Neural crest cell (in vitro differentiated cells): ENCODE results near the gene FASLG. TPM values are rescaled to one million over a fixed set of nuclear protein-coding genes. Genes with fewer than 3 reads are reported as not detected.
A peak's percentile ranks its signal among the peaks of the same experiment; 100 is the strongest.

Experiments used
- DNase-seq: peaks from one replicate; pipeline ENCODE4 v3.0.0; 2021; ENCODE audit warnings: low read depth, mixed read lengths, low spot score
- H3K27ac Mint-ChIP-seq: one replicate; pipeline ENCODE4 v1.8.0; 2021; ENCODE audit warnings: mild to moderate bottlenecking, mixed read lengths; ENCODE audit not compliant: unreplicated experiment
- H3K27me3 Mint-ChIP-seq: 2 replicates; pipeline ENCODE4 v1.8.0; 2021; ENCODE audit warnings: low read depth, mild to moderate bottlenecking, mixed read lengths
- H3K36me3 Mint-ChIP-seq: 2 replicates; pipeline ENCODE4 v1.8.0; 2021; ENCODE audit warnings: low read depth, mild to moderate bottlenecking, mixed read lengths
- H3K4me1 Mint-ChIP-seq: 2 replicates; pipeline ENCODE4 v1.8.0; 2021; ENCODE audit warnings: mixed read lengths
- H3K4me3 Mint-ChIP-seq: one replicate; pipeline ENCODE4 v1.8.0; 2021; ENCODE audit warnings: mild to moderate bottlenecking, mixed read lengths
- H3K9me3 Mint-ChIP-seq: 2 replicates; pipeline ENCODE4 v1.8.0; 2021; ENCODE audit warnings: mixed read lengths
- CTCF ChIP-seq: fragments of 200-600 bp; sonication (generic); conservative IDR thresholded peaks from 2 replicates; pipeline ENCODE4 v1.5.0; 2021; ENCODE audit warnings: antibody characterized with exemption, mild to moderate bottlenecking
- total RNA-seq: library from RNA; stranded (reverse); gene quantifications from 2 replicates; pipeline ENCODE4 v1.2.1, GENCODE V29; 2021

FASLG gene
- total RNA-seq, 1 donor from 2014 or later = not detected

GRCh38 chr1:172697534-172698002, 38.7 kb downstream of the FASLG start:
- Mint-ChIP-seq H3K27me3 (no peaks in the 10 kb centered on the region), H3K27ac (no peak overlapping the region), H3K4me1 (peaks cover 22% of the 10 kb centered on the region), H3K9me3 (peaks cover 6% of the 10 kb centered on the region), H3K4me3 (no peak overlapping the region), H3K36me3 (no peaks in the 10 kb centered on the region)
- no peak for TF ChIP-seq CTCF
- no peak for DNase-seq

- no peaks in the 10 kb centered on the region for H3K36me3 Mint-ChIP-seq
Observed at GRCh38 chr1:172698224-172698623, 39.3 kb downstream of the FASLG start.

GRCh38 chr1:172699111-172699510, 40.2 kb downstream of the FASLG start:
- Mint-ChIP-seq H3K27ac (peak overlapping the region; percentile 53), H3K36me3 (no peaks in the 10 kb centered on the region), H3K27me3 (no peaks in the 10 kb centered on the region), H3K4me3 (no peak overlapping the region), H3K4me1 (peaks cover 22% of the 10 kb centered on the region), H3K9me3 (no peaks in the 10 kb centered on the region)
- no peak for DNase-seq
- TF ChIP-seq CTCF = no peak

More at GRCh38 chr1:172698224-172698623, 39.3 kb downstream of the FASLG start:
- H3K27me3 Mint-ChIP-seq = no peaks in the 10 kb centered on the region
- H3K4me3 Mint-ChIP-seq = no peak overlapping the region
- no peak overlapping the region for H3K27ac Mint-ChIP-seq
- peaks cover 22% of the 10 kb centered on the region for H3K4me1 Mint-ChIP-seq
- no peaks in the 10 kb centered on the region for H3K9me3 Mint-ChIP-seq
- no peak for DNase-seq
- no peak for TF ChIP-seq CTCF

- Mint-ChIP-seq H3K27me3 (no peaks in the 10 kb centered on the region), H3K4me3 (no peak overlapping the region), H3K36me3 (no peaks in the 10 kb centered on the region), H3K9me3 (no peaks in the 10 kb centered on the region), H3K4me1 (peaks cover 27% of the 10 kb centered on the region), H3K27ac (no peak overlapping the region)
- no peak for TF ChIP-seq CTCF
- DNase-seq = no peak
Observed at GRCh38 chr1:172699695-172700227, 40.9 kb downstream of the FASLG start.

GRCh38 chr1:172700556-172700955, 41.7 kb downstream of the FASLG start:
- no peaks in the 10 kb centered on the region for H3K27me3 Mint-ChIP-seq
- no peaks in the 10 kb centered on the region for H3K9me3 Mint-ChIP-seq

More at GRCh38 chr1:172700556-172700955, 41.7 kb downstream of the FASLG start:
- no peak for TF ChIP-seq CTCF
- Mint-ChIP-seq H3K4me1 (peaks cover 30% of the 10 kb centered on the region), H3K27ac (no peak overlapping the region), H3K4me3 (no peak overlapping the region), H3K36me3 (no peaks in the 10 kb centered on the region)
- DNase-seq = no peak
